Measurements from ENCODE around the gene CMYA5. TPM values are rescaled to one million over a fixed set of nuclear protein-coding genes. Genes with fewer than 3 reads are reported as not detected.
"Not testable (repeated sequence)": the region's sequence is repeated elsewhere in the genome, so short reads cannot be mapped to it uniquely, and the experiment has no call there.

The CMYA5 gene
- under 0.01 and 0.06 TPM in 2 replicates for total RNA-seq

DNA sequence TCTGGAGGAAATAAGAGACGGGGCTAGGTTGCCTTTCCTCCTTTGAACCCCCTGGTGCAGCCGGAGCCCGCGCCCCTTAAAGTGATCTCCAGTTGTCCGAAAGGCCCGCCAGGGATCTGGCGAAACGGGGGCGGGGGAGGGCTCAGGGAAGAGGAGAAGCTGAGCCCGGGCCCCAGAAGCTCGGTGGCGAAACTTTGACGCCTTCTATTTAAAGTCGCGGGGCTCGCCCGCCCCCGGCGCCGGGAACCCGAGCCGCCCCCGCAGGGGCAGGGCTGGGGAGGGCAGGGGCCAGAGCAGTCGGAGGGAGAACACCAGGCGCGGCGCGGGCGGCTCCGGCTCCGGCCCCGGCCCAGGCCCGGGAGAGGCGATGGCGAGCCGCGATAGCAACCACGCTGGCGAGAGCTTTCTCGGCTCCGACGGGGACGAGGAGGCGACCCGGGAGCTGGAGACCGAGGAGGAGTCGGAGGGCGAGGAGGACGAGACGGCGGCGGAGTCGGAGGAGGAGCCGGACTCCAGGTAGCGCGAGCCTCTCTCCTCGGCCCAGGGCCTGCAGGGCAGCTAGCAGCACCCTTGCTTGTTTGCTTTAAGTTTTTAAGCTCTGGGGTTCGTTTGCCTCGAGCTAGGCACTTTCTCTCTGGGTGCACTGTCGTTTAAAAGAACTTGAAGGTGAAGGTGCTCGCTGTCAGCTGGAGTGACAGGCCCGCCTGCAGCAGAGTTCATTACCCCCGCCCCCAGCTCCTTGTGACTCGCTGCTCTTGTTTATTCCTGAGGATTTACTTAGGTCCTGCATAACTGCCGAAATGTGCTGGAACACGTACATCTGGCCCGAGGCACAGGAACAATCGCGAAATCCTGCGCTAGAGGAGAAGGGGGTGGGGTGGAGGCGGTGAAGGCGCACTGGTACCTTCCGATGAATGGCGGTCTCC lies at the start of gene CMYA5:
CMYA5 (plus strand) TSS at position 296 of the 926 bp plus-strand sequence; CDS start at position 368, 72 bp downstream.
- no peak for DNase-seq (ENCODE audit: extremely low read depth, low read depth, low spot score)

GRCh38 chr5:79640571-79641055 lies 49.0 kb upstream of the CMYA5 start:
- no peak for DNase-seq (ENCODE audit: extremely low read depth, low read depth, low spot score)

GRCh38 chr5:79641414-79641813 lies 48.2 kb upstream of the CMYA5 start:
- no peak for DNase-seq (ENCODE audit: extremely low read depth, low read depth, low spot score)

GRCh38 chr5:79642210-79642609 lies 47.4 kb upstream of the CMYA5 start:
- no peak for DNase-seq (ENCODE audit: extremely low read depth, low read depth, low spot score)

- no peak for DNase-seq (ENCODE audit: extremely low read depth, low read depth, low spot score)
Measured at GRCh38 chr5:79653843-79654242, 35.8 kb upstream of the CMYA5 start.

DNA sequence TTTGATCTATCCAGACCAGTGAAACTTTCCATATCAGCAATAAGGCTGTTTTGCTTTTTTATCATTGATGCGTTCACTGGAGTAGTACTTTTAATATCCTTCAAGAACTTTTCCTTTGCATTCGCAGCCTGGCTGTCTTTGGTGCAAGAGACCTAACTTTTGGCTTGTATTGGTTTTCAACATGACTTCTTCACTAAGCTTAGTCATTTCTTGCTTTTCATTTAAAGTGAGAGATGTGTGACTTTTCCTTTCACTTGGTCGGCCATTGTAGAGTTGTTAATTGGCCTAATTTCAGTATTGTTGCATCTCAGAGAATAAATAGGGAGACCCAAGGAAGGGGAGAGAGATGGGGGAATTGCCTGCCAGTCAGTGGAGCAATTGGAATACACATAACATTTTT lies 26.4 kb upstream of the CMYA5 start:
- no peak for DNase-seq (ENCODE audit: extremely low read depth, low read depth, low spot score)

- DNase-seq (ENCODE audit: extremely low read depth, low read depth, low spot score), result no peak
Measured at GRCh38 chr5:79666758-79667157, 22.9 kb upstream of the CMYA5 start.

- DNase-seq (ENCODE audit: extremely low read depth, low read depth, low spot score), result no peak
Measured at GRCh38 chr5:79672392-79672791, 17.2 kb upstream of the CMYA5 start.

GRCh38 chr5:79676354-79676753 lies 13.3 kb upstream of the CMYA5 start:
- not testable (repeated sequence) for DNase-seq (ENCODE audit: extremely low read depth, low read depth, low spot score)

DNA sequence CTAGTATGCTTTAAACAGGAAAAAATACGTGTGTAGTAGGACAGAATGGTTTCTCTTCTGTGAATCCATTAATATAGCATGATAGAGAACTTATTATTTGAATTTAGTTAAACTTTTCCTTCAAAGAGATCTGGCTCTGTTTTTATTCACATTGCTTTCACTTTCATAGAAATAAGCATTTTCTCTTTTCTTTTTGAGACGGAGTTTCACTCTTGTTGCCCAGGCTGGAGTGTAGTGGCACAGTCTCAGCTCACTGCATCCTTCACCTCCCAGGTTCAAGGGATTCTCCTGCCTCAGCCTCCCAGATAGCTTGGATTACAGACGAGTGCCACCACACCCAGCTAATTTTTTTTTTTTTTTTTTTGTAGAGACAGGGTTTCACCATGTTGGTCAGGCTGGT lies 7.5 kb upstream of the CMYA5 start:
- not testable (repeated sequence) for DNase-seq (ENCODE audit: extremely low read depth, low read depth, low spot score)

DNA sequence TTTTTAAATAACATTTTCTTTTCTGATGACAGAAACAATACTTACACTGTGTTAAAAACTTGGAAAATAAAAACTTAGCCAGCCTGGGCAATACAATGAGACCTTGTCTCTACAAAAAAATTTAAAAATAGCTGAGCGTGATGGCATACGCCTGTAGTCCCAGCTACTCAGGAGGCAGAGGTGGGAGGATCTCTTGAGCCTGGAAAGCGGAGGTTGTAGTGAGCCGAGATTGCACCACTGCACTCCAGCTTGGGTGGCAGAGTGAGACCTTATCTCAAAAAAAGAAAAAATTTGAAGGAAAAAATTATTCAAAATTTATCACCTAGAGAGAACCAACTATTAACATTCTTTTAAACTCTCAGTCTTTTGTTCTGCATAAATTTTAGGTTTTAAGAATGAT lies 4.9 kb upstream of the CMYA5 start:
- DNase-seq (ENCODE audit: extremely low read depth, low read depth, low spot score), result no peak

DNA sequence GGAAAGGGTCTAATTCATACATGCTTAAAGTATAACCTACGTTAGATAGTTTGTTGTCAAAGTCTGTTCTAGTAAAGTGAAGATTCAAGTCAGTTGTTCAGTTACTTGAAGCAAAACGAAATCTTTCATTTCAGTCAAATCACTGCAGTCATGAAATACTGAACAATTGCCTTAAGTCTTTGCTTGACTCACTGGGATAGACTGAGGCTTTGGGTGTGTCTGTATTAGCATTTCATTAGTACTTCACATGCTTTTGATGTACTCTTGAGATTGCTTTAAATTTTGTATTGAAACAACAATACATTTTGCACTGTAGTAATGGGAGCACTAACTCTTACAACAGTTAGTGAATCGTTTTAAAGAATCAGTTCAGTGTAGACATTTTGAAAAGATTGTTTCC lies 4.0 kb upstream of the CMYA5 start:
- no peak for DNase-seq (ENCODE audit: extremely low read depth, low read depth, low spot score)

DNA sequence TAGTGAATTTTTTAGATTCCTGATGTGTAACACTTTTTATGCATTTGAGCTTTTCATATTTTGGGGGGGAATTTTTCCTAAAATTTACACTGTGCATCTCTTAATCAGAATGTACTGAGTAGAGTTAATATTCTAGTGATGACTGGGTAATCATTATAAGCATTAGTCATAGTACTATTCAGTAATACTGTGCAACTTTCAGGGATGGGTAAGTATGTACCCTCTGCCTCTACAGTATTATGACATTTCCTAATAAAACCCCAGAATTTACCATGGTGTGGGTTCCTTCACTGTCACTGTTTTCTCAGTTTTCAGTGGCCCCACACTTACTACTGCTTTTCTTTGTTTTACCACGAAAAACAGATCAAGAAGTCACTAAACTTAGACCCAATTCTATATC lies 2.8 kb upstream of the CMYA5 start:
- no peak for DNase-seq (ENCODE audit: extremely low read depth, low read depth, low spot score)

- no peak for DNase-seq (ENCODE audit: extremely low read depth, low read depth, low spot score)
Measured at GRCh38 chr5:79687889-79688288, 1.7 kb upstream of the CMYA5 start.

- DNase-seq (ENCODE audit: extremely low read depth, low read depth, low spot score), result no peak
Measured at GRCh38 chr5:79691007-79691406, 1.4 kb downstream of the CMYA5 start.

GRCh38 chr5:79692596-79692995 lies 3.0 kb downstream of the CMYA5 start:
- no peak for DNase-seq (ENCODE audit: extremely low read depth, low read depth, low spot score)

GRCh38 chr5:79694183-79694582 lies 4.5 kb downstream of the CMYA5 start:
- DNase-seq (ENCODE audit: extremely low read depth, low read depth, low spot score), result no peak

- no peak for DNase-seq (ENCODE audit: extremely low read depth, low read depth, low spot score)
Measured at GRCh38 chr5:79694652-79695051, 5.0 kb downstream of the CMYA5 start.

DNA sequence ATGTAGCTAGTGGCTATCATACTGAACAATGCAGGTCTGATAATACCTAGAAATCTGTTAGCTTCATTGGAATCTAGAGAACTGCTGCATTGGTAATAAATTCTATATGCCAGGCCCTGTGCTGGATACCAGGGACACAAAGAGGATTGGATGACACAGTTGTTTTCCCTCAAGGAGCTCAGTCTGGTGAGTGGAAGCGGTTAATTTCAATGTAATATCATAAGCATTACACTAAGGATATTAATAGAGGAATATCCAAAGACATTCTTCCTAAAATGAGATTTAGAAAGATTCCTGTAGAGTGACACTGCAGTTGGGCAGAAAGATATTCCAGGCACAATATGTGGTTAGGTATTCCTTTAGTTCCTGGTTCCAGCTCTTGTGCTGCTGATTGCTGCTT lies 5.9 kb downstream of the CMYA5 start:
- no peak for DNase-seq (ENCODE audit: extremely low read depth, low read depth, low spot score)

DNA sequence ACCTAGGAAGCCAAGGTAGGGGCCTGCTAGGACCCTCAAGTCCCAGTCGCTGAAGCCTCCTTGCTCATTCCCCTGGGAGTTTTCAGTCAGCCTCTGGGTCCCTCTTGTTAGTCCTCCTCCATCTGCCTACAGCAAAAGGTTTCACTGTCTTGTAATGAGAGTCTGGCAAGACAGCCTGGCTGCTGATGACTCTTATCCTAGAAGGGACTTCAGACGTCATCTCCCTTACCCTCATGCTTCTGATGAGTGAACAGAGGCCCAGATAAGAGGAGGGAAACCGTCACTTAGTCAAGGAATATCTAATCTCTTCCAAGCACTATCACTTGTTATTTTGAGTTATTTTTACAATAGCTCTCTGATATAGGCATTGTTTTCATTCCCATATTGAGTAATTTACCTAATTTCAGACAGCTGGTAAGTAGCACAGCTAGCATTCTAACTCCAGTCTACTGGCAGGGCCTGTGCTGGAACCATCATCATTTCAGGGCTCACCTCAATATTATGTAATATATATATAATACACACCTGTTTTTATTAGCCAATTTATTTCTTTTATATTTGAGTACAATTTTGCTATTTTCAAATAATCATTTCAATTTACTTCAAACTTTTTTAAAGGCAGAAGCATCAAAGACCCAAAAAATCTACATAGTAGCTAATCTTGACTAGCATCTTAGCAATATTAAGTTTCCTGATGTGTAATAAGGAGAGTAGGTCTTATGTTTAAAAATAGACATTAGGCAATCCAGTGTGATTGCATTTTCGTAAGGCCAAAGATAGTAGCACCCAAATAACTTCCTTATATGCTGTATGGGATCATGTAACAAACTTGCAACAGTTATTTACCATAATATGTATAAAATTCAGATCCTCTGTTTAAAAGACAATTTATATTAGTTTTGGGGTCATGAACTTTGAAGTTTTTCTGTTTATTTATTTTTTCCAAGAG lies 7.9 kb downstream of the CMYA5 start:
- DNase-seq (ENCODE audit: extremely low read depth, low read depth, low spot score), result no peak

DNA sequence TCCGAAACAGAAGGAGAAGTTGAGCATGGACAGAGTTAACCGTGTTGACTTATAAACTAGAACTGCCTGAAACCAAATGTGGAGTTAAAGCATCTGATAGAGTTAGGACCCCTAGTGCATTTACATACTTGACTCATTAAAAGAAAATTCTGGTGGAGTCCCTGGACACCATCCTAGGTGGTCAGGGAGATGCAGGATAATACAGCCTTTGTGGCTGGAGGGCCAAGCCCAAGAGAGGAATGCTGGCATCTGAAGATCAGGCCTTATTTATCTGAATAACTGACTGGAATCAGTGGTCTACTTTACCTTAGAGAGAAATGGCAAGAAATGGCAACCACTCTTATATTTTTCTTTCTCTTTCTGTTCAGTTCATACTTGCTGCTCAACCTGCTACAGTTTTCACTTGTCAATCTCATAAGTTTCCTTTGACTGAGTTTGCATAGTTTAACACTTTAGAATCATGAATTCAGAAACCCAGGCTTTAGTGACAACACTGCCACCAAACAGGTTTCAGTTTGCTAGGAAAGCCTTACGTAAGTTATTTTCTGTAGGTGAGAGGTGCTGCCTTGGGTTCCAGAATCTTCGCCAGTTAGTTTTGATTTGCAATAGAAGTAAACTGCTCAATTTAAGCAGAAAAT lies 10.2 kb downstream of the CMYA5 start:
- DNase-seq (ENCODE audit: extremely low read depth, low read depth, low spot score), result no peak
